RPMI8226 (cell line): ENCODE data around the gene PLG.
"Not testable (repeated sequence)": the region's sequence is repeated elsewhere in the genome, so short reads cannot be mapped to it uniquely, and the experiment has no call there.

ENCODE experiments used
- DNase-seq: peaks from one replicate; pipeline ENCODE4 v3.0.0-alpha.2; 2015

The PLG gene

GRCh38 chr6:160701918-160702680 lies at the start of gene PLG:
Gene PLG, plus strand, starts transcription at chr6:160702244. Its CDS starts 61 bp downstream, at chr6:160702305.
- not testable (repeated sequence) for DNase-seq

GRCh38 chr6:160659562-160659961 lies 42.5 kb upstream of the PLG start:
- DNase-seq = no peak

DNA sequence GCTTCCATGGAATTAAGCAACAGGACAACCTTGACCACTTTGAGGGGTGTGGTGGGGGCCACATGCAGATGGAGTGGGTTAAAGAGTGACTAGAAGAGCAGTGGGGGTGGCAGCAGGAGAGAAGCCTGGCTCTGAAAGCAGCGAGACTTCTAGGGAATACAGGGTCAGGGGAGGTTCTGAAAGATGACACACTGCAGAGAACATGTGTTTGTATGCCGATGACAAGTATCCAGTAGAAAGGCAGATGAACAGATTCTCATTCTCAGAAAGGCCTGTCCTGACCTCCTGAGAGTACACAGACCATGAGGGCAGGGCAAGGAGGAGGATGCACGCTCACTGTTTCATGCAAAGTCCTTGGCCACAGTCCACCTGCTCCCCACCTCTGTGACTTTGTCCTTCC lies 40.8 kb upstream of the PLG start:
- DNase-seq = no peak

- no peak for DNase-seq
Observed at GRCh38 chr6:160662429-160662828, 39.6 kb upstream of the PLG start.

DNA sequence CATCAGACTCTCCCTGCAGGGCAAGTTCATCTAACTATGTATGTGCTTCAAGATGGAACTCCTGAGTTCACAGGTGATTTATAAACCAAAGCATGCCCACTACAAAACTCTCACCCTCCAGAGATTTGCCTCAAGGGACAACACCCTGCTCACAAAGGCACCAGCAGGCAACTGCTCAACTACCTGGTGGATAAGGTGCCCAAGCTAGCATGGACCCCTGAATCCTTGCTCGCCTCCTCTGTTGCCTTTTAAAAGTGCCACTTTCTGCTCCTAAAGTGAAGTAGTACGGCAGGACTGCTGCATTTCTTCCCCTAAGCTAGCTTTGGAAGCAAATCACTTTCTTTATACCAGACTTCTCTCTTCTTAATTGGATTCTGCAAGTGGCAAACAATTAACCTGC lies 39.2 kb upstream of the PLG start:
- no peak for DNase-seq

- DNase-seq = not testable (repeated sequence)
Observed at GRCh38 chr6:160664198-160664597, 37.8 kb upstream of the PLG start, which contains the start of gene LPA. Gene LPA, minus strand, starts transcription at chr6:160664275. Its CDS starts 61 bp downstream, at chr6:160664214.

GRCh38 chr6:160667639-160668481 lies 34.2 kb upstream of the PLG start:
- DNase-seq = peak; percentile 59

- DNase-seq = no peak
Observed at GRCh38 chr6:160668589-160668988, 33.5 kb upstream of the PLG start.

DNA sequence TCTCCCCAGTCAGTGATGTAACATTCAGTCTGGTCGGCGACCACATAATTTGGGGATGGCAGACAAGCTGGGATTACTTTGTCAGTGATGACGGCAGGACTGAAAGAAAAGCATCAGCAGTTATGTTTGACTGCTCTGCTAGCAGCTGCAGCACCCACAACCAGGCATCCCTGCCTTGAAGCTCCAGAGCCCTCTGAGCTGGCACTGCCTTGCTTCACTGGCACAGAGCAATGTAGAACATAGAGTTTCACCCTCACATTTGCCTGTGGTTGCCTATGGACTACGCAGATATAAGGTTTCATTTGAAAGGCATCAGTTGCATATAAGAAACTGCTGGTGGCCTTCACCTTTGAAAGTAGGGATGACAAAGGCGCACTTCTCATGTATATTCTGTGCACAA lies 25.6 kb upstream of the PLG start:
- DNase-seq = not testable (repeated sequence)

- no peak for DNase-seq
Observed at GRCh38 chr6:160678230-160678629, 23.8 kb upstream of the PLG start.

GRCh38 chr6:160678744-160679401 lies 23.2 kb upstream of the PLG start:
- DNase-seq = no peak

DNA sequence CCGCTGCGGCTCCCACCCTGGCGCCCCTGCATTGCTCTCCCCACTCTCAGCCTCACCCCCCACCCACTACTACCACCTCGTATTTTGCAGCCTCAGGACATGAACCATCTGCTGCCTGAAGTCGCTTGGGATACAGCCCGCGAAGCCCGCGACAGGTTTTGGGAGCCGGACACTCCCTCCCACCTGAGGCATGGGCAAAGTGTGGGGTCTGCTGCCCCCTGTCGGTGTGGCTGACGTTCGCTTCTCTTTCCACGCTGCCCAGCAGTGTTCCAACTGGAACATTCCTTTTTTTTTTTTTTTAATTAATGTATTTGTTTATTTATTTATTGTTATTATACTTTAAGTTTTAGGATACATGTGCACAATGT lies 22.7 kb upstream of the PLG start:
- DNase-seq = no peak

DNA sequence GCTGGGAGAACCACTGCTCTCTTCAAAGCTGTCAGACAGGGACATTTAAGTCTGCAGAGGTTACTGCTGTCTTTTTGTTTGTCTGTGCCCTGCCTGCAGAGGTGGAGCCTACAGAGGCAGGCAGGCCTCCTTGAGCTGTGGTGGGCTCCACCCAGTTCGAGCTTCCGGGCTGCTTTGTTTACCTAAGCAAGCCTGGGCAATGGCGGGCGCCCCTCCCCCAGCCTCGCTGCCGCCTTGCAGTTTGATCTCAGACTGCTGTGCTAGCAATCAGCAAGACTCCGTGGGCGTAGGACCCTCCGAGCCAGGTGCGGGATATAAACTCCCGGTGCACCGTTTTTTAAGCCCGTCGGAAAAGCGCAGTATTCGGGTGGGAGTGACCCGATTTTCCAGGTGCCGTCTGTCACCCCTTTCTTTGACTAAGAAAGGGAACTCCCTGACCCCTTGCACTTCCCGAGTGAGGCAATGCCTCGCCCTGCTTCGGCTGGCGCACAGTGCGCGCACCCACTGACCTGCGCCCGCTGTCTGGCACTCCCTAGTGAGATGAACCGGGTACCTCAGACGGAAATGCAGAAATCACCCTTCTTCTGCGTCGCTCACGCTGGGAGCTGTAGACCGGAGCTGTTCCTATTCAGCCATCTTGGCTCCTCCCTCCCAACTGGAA lies 16.8 kb upstream of the PLG start:
- peak; percentile 46 for DNase-seq

GRCh38 chr6:160685762-160686450 lies 16.1 kb upstream of the PLG start:
- no peak for DNase-seq

DNA sequence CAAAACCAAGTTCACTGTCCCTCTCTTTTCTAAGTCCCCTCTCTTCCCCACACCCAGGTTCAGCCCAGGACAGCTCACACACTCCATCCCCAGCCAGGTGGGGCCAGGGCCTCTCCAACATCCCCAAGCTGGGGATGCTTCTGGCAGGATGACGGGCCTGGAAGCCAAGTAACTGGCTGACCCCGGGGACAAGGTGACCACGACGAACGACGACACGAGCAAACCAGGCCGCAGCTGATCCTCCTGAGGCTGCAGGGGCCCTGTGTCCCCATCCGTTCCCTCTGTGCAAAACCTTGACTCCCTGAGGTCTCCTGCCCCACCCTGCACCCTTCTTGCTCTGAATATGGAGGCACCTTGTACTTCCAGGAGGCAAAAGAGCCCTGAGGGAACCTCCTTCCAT lies 11.6 kb upstream of the PLG start:
- DNase-seq = no peak

- no peak for DNase-seq
Observed at GRCh38 chr6:160691617-160692016, 10.4 kb upstream of the PLG start.

GRCh38 chr6:160692369-160692959 lies 9.6 kb upstream of the PLG start:
- no peak for DNase-seq

DNA sequence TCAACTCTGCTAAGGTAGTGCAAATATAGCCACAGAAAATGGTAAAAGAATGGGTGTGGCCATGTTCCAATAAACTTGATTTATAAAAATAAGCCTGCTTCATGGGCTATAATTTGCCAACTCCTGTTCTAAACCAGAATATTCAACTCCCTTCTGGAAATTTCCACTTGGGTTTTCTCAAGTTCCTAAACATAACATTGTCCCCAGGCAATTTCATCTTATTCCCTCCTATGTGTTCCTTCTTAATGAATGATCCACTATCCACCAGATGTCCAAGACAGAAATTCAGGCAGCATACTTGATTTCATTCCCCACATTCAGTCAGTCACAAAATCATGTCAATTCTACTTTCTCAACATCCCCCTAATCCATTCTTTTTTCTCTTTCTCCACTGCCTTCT lies 7.0 kb upstream of the PLG start:
- DNase-seq = not testable (repeated sequence)

DNA sequence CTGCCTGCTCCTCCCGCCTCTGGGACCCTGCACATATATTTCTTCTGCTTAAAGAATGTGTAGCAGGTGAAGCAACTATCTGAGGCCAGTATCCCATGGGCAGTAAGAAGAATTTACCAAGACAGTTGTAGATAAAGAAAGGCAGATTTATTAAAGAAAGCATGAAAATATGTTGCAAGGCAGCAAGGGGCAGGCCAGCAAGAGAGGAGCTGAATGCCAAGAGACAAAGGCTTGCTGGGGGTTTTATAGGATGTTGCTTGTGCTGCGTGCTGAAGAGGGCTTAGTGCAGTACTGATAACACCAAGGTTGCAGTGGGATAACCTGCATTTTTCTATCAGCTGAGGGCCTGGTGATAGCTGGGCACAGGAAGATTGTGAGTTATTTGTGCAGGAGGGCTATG lies 6.4 kb upstream of the PLG start:
- DNase-seq = not testable (repeated sequence)

- not testable (repeated sequence) for DNase-seq
Observed at GRCh38 chr6:160696884-160697283, 5.2 kb upstream of the PLG start.

GRCh38 chr6:160697826-160698225 lies 4.2 kb upstream of the PLG start:
- no peak for DNase-seq

- DNase-seq = not testable (repeated sequence)
Observed at GRCh38 chr6:160704688-160705087, 2.6 kb downstream of the PLG start.
